Uterus (tissue), 2 donors: ENCODE measurements around the gene C14orf132.

Experiments
- CTCF ChIP-seq, 4 experiments: fragments of 200-600 bp in 2 of 4; fragments of 450-650 bp in 2 of 4; sonication (generic) in 2 of 4; IDR thresholded peaks; one replicate each; pipeline ENCODE4 v1.5.1; 2016 to 2019; ENCODE audit warnings: antibody characterized with exemption in 4 of 4, mild to moderate bottlenecking in 2 of 4, moderate library complexity in 1 of 4
- POLR2A ChIP-seq, 2 donors: fragments of 450-650 bp; IDR thresholded peaks; one replicate each; pipeline ENCODE4 v1.6.1; 2016; ENCODE audit warnings: antibody characterized with exemption in 2 of 2, mild to moderate bottlenecking in 1 of 2, moderate library complexity in 1 of 2

GRCh38 chr14:96047101-96047500 lies 7.9 kb downstream of the C14orf132 start:
- TF ChIP-seq CTCF (IDR thresholded peaks at IDR 0.05) (no peak), POLR2A (IDR thresholded peaks at IDR 0.05) (no peak)
